D341Med (cell line): ENCODE results near the gene NMNAT2.

Source experiments
- DNase-seq: peaks from one replicate; pipeline ENCODE4 v3.0.0; 2012; ENCODE audit warnings: low spot score

NMNAT2 gene

GRCh38 chr1:183365093-183365492, 53.1 kb downstream of the NMNAT2 start:
- DNase-seq, result no peak

GRCh38 chr1:183363972-183364371, 54.2 kb downstream of the NMNAT2 start:
- no peak for DNase-seq

DNA sequence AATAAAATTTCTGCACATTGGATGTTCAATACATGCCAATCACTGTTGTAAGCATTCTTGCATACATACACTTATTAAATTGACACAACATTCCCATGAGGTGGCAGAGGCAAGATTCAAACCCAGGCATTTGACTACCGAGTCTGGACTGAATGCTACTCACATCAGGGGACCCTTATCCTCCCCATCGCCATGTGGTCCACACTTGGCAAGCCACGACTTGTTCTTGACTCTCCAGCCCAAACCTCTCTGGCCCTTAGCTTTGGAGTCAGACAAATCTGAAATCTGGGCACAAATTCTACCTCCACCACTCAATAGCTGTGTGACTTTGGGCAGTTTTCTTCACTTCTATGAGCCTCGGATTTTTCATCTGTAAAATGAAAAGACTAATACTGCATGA, 57.1 kb downstream of the NMNAT2 start:
- no peak for DNase-seq

DNA sequence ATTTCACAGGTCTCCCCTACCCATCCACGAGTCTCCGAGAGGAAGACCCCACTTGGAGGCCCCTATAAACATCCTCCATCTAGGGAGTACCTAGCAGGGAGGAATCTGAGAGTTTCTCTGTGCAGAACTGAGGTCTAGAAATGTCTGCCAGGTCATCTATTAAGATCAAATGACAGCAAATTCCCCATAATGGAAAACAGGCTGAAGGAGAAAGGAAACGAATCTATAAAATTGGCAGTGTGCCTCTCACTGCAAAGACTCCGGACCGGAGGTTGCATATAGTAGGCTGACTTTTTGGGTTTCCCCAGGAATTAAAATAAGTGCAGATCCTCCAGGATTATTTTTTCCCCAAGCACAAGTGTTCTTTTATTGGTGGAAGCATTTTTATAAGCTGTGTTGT, 57.7 kb downstream of the NMNAT2 start:
- no peak for DNase-seq

DNA sequence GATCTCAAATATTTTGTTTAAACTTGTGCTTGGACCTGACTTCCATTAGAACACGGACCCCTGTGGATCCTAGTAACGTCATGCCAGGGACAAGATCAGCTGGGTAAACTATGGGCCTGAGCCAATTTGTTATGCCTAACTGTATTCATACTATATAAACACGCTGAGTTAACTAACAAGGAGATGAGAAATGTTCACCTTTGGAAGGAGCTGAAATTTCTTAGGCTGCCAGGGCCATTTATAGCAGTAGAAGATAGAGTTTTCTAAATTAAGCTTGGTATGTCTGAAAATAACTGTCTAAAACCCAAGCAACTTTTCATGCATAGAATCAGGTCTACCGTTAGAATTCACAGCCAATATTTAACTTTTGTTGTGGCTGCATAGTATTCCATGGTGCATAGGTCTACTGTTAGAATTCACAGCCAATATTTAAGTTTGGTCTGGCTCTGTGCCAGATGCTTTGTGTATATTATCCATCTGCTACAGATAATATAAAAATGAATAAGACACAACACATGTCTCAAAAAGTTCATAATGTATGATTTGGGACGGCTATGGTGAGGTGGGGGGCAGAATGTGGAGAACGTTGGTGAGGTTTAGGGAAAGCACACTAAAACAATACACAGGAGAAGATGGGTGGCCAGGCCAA, 61.5 kb downstream of the NMNAT2 start:
- DNase-seq, result no peak

GRCh38 chr1:183355797-183356196, 62.4 kb downstream of the NMNAT2 start:
- DNase-seq, result no peak

DNA sequence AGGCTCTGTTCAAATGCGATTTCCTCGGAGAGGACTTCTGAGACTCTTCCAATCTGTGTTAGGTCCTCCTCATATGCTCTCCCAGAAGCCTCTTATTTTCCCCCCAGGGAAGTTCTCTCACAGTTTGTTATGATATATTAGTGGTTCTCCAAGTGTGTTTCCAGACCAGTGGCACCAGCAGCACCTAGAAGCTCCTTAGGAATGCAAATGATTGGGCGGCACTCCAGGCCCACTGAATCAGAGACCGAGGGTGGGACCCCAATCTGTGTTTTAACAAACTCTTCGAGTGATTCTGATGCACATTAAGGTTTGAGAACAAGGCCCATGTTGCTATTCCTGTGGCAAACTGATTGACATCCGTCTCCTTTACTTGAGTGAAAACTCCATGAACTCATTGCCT, 63.0 kb downstream of the NMNAT2 start:
- no peak for DNase-seq

DNA sequence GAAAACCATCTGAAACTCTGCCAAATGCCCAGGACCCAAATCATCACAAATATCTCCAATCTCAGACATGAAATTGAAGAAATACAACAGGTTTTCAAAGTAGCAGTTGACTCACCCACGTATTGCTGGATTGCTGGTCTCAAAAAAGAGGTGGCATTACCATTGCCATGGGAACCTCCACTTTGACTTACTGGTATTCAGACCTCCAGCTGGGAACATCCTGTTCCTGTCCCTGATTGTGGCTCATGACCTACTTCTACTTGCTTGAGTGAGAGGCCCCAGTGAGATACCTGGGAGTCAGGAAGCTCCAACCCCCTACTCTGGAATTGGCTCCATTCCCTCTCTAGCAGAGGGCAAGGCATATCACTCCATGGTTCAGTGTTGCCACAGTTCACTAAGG, 64.6 kb downstream of the NMNAT2 start:
- no peak for DNase-seq

- no peak for DNase-seq
Observed at GRCh38 chr1:183349201-183349711, 68.9 kb downstream of the NMNAT2 start.

DNA sequence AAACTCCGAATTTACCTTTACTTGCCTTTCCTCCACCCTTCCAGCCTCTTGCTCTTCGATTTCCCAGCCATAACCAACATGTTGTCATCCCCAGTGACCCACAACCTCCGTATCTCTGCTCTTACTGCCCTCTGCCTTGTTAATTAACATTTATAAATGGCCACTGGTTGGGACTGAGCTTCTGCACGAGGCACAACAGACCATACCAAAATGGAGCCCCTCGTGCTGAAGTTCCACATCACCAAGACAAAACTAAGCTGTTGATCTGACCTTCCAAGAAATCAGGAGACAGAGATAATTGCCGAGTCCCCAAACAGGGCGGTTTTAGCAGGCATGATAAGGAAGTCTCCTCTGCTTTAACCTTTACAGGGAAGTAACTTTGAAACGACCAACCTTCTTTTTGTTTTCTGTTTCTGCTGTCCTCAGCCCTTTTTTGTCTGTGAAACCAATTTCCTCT, 71.9 kb downstream of the NMNAT2 start:
- no peak for DNase-seq

DNA sequence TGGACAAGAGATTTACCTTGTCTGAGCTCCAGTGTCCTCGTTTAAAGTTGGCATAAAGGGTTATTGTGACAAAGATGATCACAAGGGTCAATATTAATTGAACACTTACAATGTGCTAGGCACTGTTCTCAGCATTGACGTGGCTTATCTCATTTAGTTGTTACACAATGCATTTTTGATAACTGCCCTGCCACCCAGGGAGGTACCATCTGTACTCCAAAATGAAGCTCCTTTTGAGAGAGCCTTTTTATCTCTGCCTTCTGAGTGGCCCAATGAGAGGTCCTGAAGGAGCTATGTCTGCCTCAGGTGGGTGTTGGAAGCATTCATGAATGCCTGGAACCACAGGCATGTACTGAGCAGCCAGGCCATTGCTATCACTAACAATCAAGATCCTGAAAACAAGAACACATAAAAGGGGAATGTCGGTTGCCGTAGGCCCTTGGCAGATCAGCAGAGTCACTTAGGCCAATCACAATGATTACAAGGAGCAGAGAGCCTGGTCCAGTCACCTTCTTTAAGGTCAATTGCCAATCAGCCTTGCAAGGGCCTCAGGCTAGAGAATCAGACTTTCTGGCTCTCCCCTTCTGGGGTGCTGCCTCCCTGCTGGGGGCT, 78.5 kb downstream of the NMNAT2 start:
- no peak for DNase-seq

- no peak for DNase-seq
Observed at GRCh38 chr1:183331091-183331742, 87.0 kb downstream of the NMNAT2 start.

DNA sequence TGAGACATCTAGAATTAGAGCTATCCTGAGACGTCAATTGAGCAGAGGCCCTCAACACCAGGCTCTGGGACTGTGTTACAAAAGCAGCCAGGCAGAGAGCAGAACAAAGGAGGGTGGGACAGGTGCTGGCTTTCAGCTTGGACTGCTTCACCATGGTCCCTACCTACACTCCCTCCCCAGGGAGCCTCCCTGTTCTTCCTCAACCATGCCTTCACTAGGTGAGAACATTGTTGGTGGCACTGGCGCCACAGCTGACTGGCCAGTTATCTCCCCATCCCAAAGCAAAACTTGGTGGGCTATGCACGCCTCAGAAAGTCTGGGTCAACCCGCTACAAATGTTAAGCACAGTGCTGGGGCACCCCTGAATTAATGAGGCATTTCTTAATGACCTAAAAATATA, 87.8 kb downstream of the NMNAT2 start:
- DNase-seq, result no peak

- DNase-seq, result no peak
Observed at GRCh38 chr1:183328371-183328770, 89.8 kb downstream of the NMNAT2 start.

- no peak for DNase-seq
Observed at GRCh38 chr1:183327434-183328290, 90.5 kb downstream of the NMNAT2 start.

GRCh38 chr1:183323849-183324683, 94.1 kb downstream of the NMNAT2 start:
- no peak for DNase-seq

DNA sequence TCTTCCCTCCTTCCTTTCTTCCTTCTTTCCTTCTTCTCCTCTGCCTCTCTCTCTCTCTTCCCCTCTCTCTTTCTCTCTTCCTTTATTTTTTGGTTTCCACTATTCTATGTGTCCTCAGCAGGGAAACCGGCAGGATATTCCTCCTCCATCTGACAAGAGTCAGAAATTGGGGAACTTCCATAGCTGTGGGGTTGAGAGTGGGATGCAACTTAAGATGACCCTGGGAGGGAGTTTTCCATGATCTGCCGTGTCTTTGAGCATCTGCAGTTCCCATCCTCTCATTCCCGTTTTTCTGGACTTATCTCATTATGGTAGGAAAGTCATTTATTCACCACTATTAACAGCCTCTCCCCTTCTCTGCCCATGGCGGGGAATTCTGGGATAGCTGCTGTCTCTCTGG, 98.6 kb downstream of the NMNAT2 start:
- DNase-seq, result no peak

DNA sequence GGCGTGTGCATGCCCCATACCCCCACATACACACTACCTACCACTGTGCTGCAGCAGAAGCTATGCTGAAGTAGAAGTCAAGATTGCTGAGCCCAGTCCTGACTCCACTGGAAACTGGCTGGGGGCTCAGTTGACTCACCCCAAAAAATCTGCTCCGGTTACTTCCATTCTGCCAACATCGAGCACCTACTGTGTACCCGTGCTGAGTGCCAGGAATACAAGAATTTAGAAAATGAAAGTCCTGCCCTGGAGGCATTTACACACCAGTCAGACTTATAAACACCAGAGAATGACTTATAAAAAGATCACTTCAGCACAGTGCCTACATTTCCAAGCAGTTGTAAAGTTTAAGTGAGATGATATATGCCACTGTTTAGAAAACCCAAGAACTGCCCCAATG, 99.1 kb downstream of the NMNAT2 start:
- no peak for DNase-seq

DNA sequence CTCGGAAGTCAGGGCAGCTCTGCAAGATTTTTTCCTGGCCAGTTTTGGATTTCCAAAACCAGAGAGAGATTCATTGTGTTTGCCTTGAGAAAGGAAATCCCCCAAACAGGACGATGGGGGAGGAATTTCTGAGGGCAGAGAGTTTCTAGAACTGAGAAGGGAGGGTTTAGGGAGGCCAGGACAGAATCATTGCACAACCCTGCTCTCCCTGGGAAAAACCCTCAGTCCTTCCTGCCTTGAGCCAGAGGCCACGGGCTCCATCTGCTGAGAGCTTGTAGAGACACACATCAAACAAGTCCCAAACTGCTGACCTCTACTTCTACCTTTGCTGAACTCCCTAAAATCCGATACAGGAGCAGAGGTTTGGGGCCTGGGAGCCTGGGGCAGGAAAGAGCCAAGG, 99.7 kb downstream of the NMNAT2 start:
- no peak for DNase-seq

- no peak for DNase-seq
Observed at GRCh38 chr1:183315991-183316758, 102.0 kb downstream of the NMNAT2 start.

- no peak for DNase-seq
Observed at GRCh38 chr1:183313063-183313462, 105.1 kb downstream of the NMNAT2 start.
